Loucy (cell line): ENCODE results near the gene SMYD5.

Source experiments
- CTCF ChIP-seq: fragments of 200-600 bp; sonication (generic); conservative IDR thresholded peaks from 2 replicates; pipeline ENCODE4 v1.5.1; 2014; ENCODE audit warnings: mild to moderate bottlenecking, antibody characterized with exemption, low read length
- EZH2phosphoT487 ChIP-seq: fragments of 200-600 bp; IDR thresholded peaks from 2 replicates; pipeline ENCODE4 v1.6.1; 2018; ENCODE audit warnings: antibody characterized with exemption, mild to moderate bottlenecking, moderate library complexity, borderline replicate concordance

DNA sequence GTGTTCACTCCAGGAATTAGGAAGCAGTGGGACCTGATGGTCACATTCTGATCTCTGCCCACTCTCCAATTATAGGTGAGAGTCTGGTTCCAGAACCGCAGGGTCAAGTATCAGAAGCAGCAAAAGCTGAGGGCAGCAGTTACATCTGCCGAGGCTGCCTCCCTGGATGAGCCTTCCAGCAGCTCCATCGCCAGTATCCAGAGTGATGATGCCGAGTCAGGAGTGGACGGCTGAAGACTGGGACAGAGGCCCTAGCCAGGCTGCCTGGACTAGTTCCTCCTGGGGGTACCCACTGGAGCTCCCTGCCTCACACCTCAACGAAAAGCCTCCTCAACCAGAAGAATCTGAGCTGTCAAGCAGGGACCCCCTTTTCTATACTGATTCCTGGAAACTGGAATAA, 3.3 kb upstream of the SMYD5 start:
- TF ChIP-seq CTCF (no peak), EZH2phosphoT487 (no peak)
